ENCODE measurements around the gene CMTR2.

DNA sequence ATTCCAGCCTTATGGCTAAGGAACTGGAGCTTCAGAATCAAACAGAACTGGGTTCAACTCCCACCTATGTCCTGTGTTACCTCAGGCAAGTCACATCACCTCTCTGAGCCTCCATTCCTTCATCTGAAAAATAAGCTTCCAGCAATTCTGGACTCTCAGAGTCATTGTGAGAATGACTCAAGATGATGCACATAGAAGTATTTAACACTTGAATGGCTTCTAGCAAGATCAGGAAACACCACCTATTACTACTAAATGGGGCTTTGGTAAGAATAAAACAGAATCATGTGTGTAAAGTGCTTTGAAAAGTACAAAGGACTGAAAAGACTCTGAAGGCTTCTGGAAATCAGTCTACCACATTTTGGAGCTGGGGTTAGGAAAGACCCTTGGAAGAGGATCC is 38.5 kb upstream of the CMTR2 start:
- TF ChIP-seq BHLHE40 (IDR thresholded peaks at IDR 0.05; ENCODE audit: borderline replicate concordance) (no peak), LEF1 (IDR thresholded peaks at IDR 0.05; ENCODE audit: borderline replicate concordance) (no peak), FOXA1 (IDR thresholded peaks at IDR 0.05) (no peak), SP1 (IDR thresholded peaks at IDR 0.05) (no peak), SUZ12 (IDR thresholded peaks at IDR 0.05) (no peak), ELF4 (IDR thresholded peaks at IDR 0.05) (no peak), NFRKB (IDR thresholded peaks at IDR 0.05) (no peak), FOXM1 (IDR thresholded peaks at IDR 0.05; ENCODE audit: borderline replicate concordance) (no peak), FOXK2 (IDR thresholded peaks at IDR 0.05) (no peak)

Data from HEK293T (cell line).